HG02759 (cell line): Measurements from ENCODE around the gene PLP1.
A peak's percentile ranks its signal among the peaks of the same experiment; 100 is the strongest.
"Not testable (repeated sequence)": the region's sequence is repeated elsewhere in the genome, so short reads cannot be mapped to it uniquely, and the experiment has no call there.

ENCODE experiments used
- ATAC-seq: cut with Tn5 transposase; IDR thresholded peaks from one replicate; pipeline ENCODE4 v1.9.1; 2021; ENCODE audit warnings: mild to moderate bottlenecking, moderate library complexity; ENCODE audit not compliant: unreplicated experiment

PLP1 gene

GRCh38 chrX:103780336-103781061, 3.9 kb downstream of the PLP1 start:
- ATAC-seq: no peak

- no peak for ATAC-seq
Measured at GRCh38 chrX:103781062-103781402, 4.4 kb downstream of the PLP1 start.

- ATAC-seq: no peak
Measured at GRCh38 chrX:103781706-103782105, 5.1 kb downstream of the PLP1 start.

- ATAC-seq: no peak
Measured at GRCh38 chrX:103782640-103783039, 6.0 kb downstream of the PLP1 start.

- ATAC-seq: no peak
Measured at GRCh38 chrX:103783196-103783595, 6.6 kb downstream of the PLP1 start.

GRCh38 chrX:103783971-103784370, 7.3 kb downstream of the PLP1 start:
- ATAC-seq: no peak

GRCh38 chrX:103789004-103789403, 12.4 kb downstream of the PLP1 start:
- peak; percentile 82 for ATAC-seq

- ATAC-seq: no peak
Measured at GRCh38 chrX:103791228-103791627, 14.6 kb downstream of the PLP1 start.

- no peak for ATAC-seq
Measured at GRCh38 chrX:103791826-103792485, 15.3 kb downstream of the PLP1 start.

GRCh38 chrX:103792916-103793544, 16.4 kb downstream of the PLP1 start:
- ATAC-seq: no peak

GRCh38 chrX:103793545-103793940, 16.9 kb downstream of the PLP1 start:
- no peak for ATAC-seq

GRCh38 chrX:103794119-103794518, 17.5 kb downstream of the PLP1 start:
- ATAC-seq: no peak

GRCh38 chrX:103797691-103798090, 21.1 kb downstream of the PLP1 start:
- ATAC-seq: no peak

- no peak for ATAC-seq
Measured at GRCh38 chrX:103800318-103800717, 23.7 kb downstream of the PLP1 start.

- ATAC-seq: no peak
Measured at GRCh38 chrX:103805860-103806259, 29.2 kb downstream of the PLP1 start.

GRCh38 chrX:103806862-103807474, 30.3 kb downstream of the PLP1 start:
- ATAC-seq: no peak

- ATAC-seq: no peak
Measured at GRCh38 chrX:103811858-103812257, 35.2 kb downstream of the PLP1 start.

- ATAC-seq: not testable (repeated sequence)
Measured at GRCh38 chrX:103817101-103817500, 40.5 kb downstream of the PLP1 start.

GRCh38 chrX:103817502-103817901, 40.9 kb downstream of the PLP1 start:
- no peak for ATAC-seq

- no peak for ATAC-seq
Measured at GRCh38 chrX:103818842-103819619, 42.4 kb downstream of the PLP1 start.

GRCh38 chrX:103820802-103821201, 44.2 kb downstream of the PLP1 start:
- not testable (repeated sequence) for ATAC-seq
